Natural killer cell treated with Interleukin-12 subunit alpha and Interleukin-12 subunit beta and Interleukin-15 and Interleukin-18, amount 100 ng/mL, for 72 hours (primary cell): Measurements from ENCODE around the gene ALDOC. TPM values are rescaled to one million over a fixed set of nuclear protein-coding genes. Genes with fewer than 3 reads are reported as not detected.

Experiments
- ATAC-seq, 2 donors: fragments of 150-1000 bp; cut with Tn5 transposase in 1 of 2; sonication (Bioruptor Pico), chemical (Tn5 transposase) in 1 of 2; 2 replicates each; pipeline ENCODE4 v1.10.0; 2021
- DNase-seq: peaks from one replicate; pipeline ENCODE4 v3.0.0; 2022; ENCODE audit warnings: low spot score
- H3K27ac Mint-ChIP-seq, 2 donors: 1 replicate in 1 of 2; 2 replicates in 1 of 2; pipeline ENCODE4 v1.8.0; 2022; ENCODE audit warnings: mixed read lengths in 2 of 2, mild to moderate bottlenecking in 1 of 2, moderate library complexity in 1 of 2
- H3K27me3 Mint-ChIP-seq, 2 donors: 1 replicate in 1 of 2; 2 replicates in 1 of 2; pipeline ENCODE4 v1.8.0; 2022; ENCODE audit warnings: mixed read lengths in 2 of 2
- H3K36me3 Mint-ChIP-seq: one replicate; pipeline ENCODE4 v1.8.0; 2022; ENCODE audit warnings: mixed read lengths
- H3K4me1 Mint-ChIP-seq, 2 donors: 1 replicate in 1 of 2; 2 replicates in 1 of 2; pipeline ENCODE4 v1.8.0; 2022; ENCODE audit warnings: low read depth in 2 of 2, mixed read lengths in 2 of 2, mild to moderate bottlenecking in 1 of 2
- H3K4me3 Mint-ChIP-seq: one replicate; pipeline ENCODE4 v1.8.0; 2022; ENCODE audit warnings: mixed read lengths
- H3K9me3 Mint-ChIP-seq: 2 replicates; pipeline ENCODE4 v1.8.0; 2022; ENCODE audit warnings: mixed read lengths
- total RNA-seq, 2 donors: library from RNA; stranded (reverse); gene quantifications; one replicate each; pipeline ENCODE4 v1.2.3, GENCODE V29; 2022

ALDOC gene
- total RNA-seq, 2 donors from 2014 or later: 36.8 to 164 TPM

DNA sequence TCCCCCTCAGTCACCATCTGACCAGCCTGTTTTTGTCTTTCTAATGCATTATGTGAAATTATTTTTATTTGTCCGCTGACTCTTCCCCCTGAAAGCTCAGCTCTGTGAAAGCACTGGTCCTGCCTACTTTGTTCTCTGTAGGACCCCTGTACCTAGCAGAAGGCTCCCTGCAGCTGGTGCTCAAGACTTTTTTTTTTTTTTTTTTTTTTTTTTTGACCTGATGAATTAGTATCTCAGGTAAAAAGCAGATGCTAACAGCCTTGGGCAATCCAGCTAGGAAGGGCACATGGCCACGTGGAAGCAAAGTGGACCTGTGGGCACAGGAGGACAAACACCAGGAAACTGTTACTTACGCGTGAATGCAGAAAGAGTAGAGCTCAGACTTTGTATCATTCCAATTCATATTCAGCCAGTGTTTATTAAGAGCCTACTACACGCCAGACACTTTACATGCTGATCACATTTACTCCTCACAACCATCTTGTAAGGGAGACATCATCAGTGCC is 23.6 kb downstream of the ALDOC start:
- H3K27ac Mint-ChIP-seq: peak overlapping the region; percentile 46 to 75
- H3K4me3 Mint-ChIP-seq: peak overlapping the region; percentile 91
- H3K4me1 Mint-ChIP-seq: peaks cover 56 to 61% of the 10 kb centered on the region in 2 donors
- ATAC-seq (no peak), DNase-seq (no peak)
- H3K9me3 Mint-ChIP-seq: no peaks in the 10 kb centered on the region
- peaks cover 28% of the 10 kb centered on the region for H3K36me3 Mint-ChIP-seq
- no peaks in the 10 kb centered on the region for H3K27me3 Mint-ChIP-seq

GRCh38 chr17:28552176-28552999 is 24.3 kb downstream of the ALDOC start, which contains the start of gene UNC119:
TSS of gene UNC119 (minus strand) at chr17:28552624. CDS start at chr17:28552557, 67 bp downstream.
- H3K27me3 Mint-ChIP-seq: no peaks in the 10 kb centered on the region
- H3K36me3 Mint-ChIP-seq: peaks cover 23% of the 10 kb centered on the region
- peaks cover 63 to 66% of the 10 kb centered on the region in 2 donors for H3K4me1 Mint-ChIP-seq
- peak within 1 kb of the TSS; percentile 91 for H3K4me3 Mint-ChIP-seq
- H3K27ac Mint-ChIP-seq: peak within 1 kb of the TSS; percentile 93 to 94
- peak; percentile 86 for DNase-seq
- no peaks in the 10 kb centered on the region for H3K9me3 Mint-ChIP-seq
- ATAC-seq: peak; percentile 90 to 93

DNA sequence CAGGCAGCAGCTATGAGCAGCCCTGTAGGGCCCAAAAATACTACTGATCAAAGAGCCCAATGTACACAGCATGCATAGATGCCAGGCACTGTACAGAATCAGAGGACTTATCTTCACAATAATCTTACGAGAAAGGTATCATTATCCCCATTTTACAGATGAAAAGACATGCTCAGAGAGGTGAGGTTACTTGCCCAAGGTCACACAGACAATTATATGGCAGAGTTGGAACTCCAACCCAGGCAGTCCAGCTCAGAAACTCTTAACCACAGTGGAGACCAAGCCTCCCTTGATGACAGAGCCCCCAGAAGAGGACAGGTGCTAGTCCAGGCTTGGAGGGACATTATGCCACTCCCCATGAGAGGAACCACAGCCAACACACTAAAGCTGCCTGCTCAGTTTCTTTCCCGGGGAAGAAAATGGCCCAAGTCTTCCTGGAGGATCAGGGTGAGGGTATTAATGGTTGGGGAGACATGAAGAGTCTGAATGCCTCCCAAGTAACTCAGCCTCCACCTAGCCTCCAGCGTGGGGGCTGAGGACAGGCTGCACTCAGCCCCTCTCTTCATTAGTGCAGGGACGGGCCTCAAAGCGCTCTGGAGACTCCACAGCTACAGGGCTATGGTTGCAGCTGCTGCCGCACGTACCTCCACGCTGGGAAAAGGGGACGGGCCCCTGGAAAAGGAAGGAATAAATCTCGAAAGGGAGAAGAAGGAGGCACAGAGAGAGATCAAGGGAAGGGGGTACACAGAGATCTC is 25.1 kb downstream of the ALDOC start:
- ATAC-seq (no peak), DNase-seq (no peak)
- Mint-ChIP-seq H3K27ac (peak overlapping the region; percentile 93 to 94), H3K4me1 (peaks cover 63% of the 10 kb centered on the region in 2 donors), H3K36me3 (peaks cover 19% of the 10 kb centered on the region), H3K9me3 (no peaks in the 10 kb centered on the region), H3K27me3 (no peaks in the 10 kb centered on the region), H3K4me3 (peak overlapping the region; percentile 91)

DNA sequence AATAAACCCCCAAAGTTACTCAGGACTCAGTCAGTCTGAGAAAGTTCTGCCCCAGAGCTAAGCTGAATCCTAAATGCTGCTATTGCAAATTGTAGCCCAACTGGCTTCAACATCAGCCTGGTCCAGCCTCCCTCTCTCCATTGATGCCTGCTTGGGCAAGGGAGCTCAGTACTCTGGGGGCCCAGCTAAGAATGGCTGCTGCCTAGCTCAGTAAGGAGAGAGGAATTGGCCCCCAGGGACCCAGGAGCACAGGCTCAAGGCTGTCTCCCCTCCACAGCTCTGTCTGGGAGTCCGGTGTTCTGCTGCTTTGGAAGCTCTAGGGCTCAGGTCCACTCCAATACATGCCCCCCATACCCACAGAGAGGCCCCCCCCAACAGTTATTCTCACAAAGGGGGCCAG is 25.8 kb downstream of the ALDOC start:
- H3K9me3 Mint-ChIP-seq: no peaks in the 10 kb centered on the region
- ATAC-seq: no peak
- peak overlapping the region; percentile 93 to 94 for H3K27ac Mint-ChIP-seq
- H3K27me3 Mint-ChIP-seq: no peaks in the 10 kb centered on the region
- peaks cover 12% of the 10 kb centered on the region for H3K36me3 Mint-ChIP-seq
- H3K4me3 Mint-ChIP-seq: peak overlapping the region; percentile 91
- DNase-seq: no peak
- H3K4me1 Mint-ChIP-seq: peaks cover 63% of the 10 kb centered on the region in 2 donors

GRCh38 chr17:28549236-28550132 is 27.2 kb downstream of the ALDOC start:
- Mint-ChIP-seq H3K27me3 (no peaks in the 10 kb centered on the region), H3K4me1 (peaks cover 62 to 68% of the 10 kb centered on the region in 2 donors), H3K36me3 (peaks cover 12% of the 10 kb centered on the region), H3K4me3 (peak overlapping the region; percentile 91), H3K27ac (peak overlapping the region; percentile 93 to 94), H3K9me3 (no peaks in the 10 kb centered on the region)
- ATAC-seq: peak; percentile 78 to 80
- DNase-seq: peak; percentile 86

GRCh38 chr17:28548417-28549130 is 28.1 kb downstream of the ALDOC start:
- Mint-ChIP-seq H3K27me3 (no peaks in the 10 kb centered on the region), H3K27ac (peak overlapping the region; percentile 93 to 94), H3K4me1 (peaks cover 53 to 61% of the 10 kb centered on the region in 2 donors), H3K36me3 (peaks cover 6% of the 10 kb centered on the region), H3K9me3 (no peaks in the 10 kb centered on the region), H3K4me3 (peak overlapping the region; percentile 91)
- no peak for DNase-seq
- ATAC-seq: no peak

GRCh38 chr17:28547623-28548416 is 28.9 kb downstream of the ALDOC start:
- Mint-ChIP-seq H3K9me3 (no peaks in the 10 kb centered on the region), H3K27me3 (no peaks in the 10 kb centered on the region), H3K27ac (peak overlapping the region; percentile 93 to 94), H3K4me3 (peak overlapping the region; percentile 81), H3K4me1 (peaks cover 45 to 53% of the 10 kb centered on the region in 2 donors), H3K36me3 (peaks cover 5% of the 10 kb centered on the region)
- peak; percentile 83 for DNase-seq
- peak; percentile 62 to 64 for ATAC-seq

GRCh38 chr17:28547096-28547622 is 29.5 kb downstream of the ALDOC start:
- Mint-ChIP-seq H3K4me3 (peak overlapping the region; percentile 41), H3K36me3 (peaks cover 5% of the 10 kb centered on the region), H3K27ac (peak overlapping the region; percentile 93 to 94), H3K27me3 (no peaks in the 10 kb centered on the region), H3K4me1 (peaks cover 43 to 50% of the 10 kb centered on the region in 2 donors), H3K9me3 (no peaks in the 10 kb centered on the region)
- DNase-seq (no peak), ATAC-seq (no peak)

- H3K9me3 Mint-ChIP-seq: no peaks in the 10 kb centered on the region
- no peak overlapping the region for H3K4me3 Mint-ChIP-seq
- peak overlapping the region in 1 of 2 donors; percentile 9 for H3K27ac Mint-ChIP-seq
- no peaks in the 10 kb centered on the region for H3K27me3 Mint-ChIP-seq
- peaks cover 33 to 38% of the 10 kb centered on the region in 2 donors for H3K4me1 Mint-ChIP-seq
- peaks cover 5% of the 10 kb centered on the region for H3K36me3 Mint-ChIP-seq
- ATAC-seq (no peak), DNase-seq (peak; percentile 44)
Observed at GRCh38 chr17:28545787-28546415, 30.8 kb downstream of the ALDOC start.

GRCh38 chr17:28545141-28545503 is 31.6 kb downstream of the ALDOC start:
- no peak overlapping the region for H3K4me3 Mint-ChIP-seq
- no peaks in the 10 kb centered on the region for H3K27me3 Mint-ChIP-seq
- peak overlapping the region in 1 of 2 donors; percentile 9 for H3K27ac Mint-ChIP-seq
- DNase-seq: no peak
- ATAC-seq: no peak
- peaks cover 25 to 32% of the 10 kb centered on the region in 2 donors for H3K4me1 Mint-ChIP-seq
- H3K9me3 Mint-ChIP-seq: no peaks in the 10 kb centered on the region
- peaks cover 5% of the 10 kb centered on the region for H3K36me3 Mint-ChIP-seq

GRCh38 chr17:28544402-28545140 is 32.1 kb downstream of the ALDOC start:
- peaks cover 20 to 27% of the 10 kb centered on the region in 2 donors for H3K4me1 Mint-ChIP-seq
- ATAC-seq (no peak), DNase-seq (peak; percentile 32)
- H3K4me3 Mint-ChIP-seq: no peak overlapping the region
- no peaks in the 10 kb centered on the region for H3K27me3 Mint-ChIP-seq
- peaks cover 5% of the 10 kb centered on the region for H3K36me3 Mint-ChIP-seq
- H3K27ac Mint-ChIP-seq: no peak overlapping the region
- no peaks in the 10 kb centered on the region for H3K9me3 Mint-ChIP-seq
